Measurements from ENCODE around the gene CSF3R.
A peak's percentile ranks its signal among the peaks of the same experiment; 100 is the strongest.

Gene CSF3R

GRCh38 chr1:36463803-36464604 lies 18.7 kb downstream of the CSF3R start, which contains the start of gene MRPS15:
MRPS15 (minus strand) TSS chr1:36464384; CDS start chr1:36464275, 109 bp downstream.
- no peaks in the 10 kb centered on the region for H3K27me3 ChIP-seq (ENCODE audit: control insufficient read depth in 5 of 5, insufficient read depth in 4 of 5, low read length in 5 of 5)
- H3K9me3 ChIP-seq (ENCODE audit: control insufficient read depth in 5 of 5, low read length in 5 of 5) = no peaks in the 10 kb centered on the region
- peak within 1 kb of the TSS; percentile 73 to 98 (median 97) for H3K9ac ChIP-seq (ENCODE audit: low read length in 5 of 5)
- H3K4me3 ChIP-seq (ENCODE audit: low read depth in 1 of 5, low read length in 5 of 5) = peak within 1 kb of the TSS; percentile 81 to 100 (median 86)
- H3K36me3 ChIP-seq (ENCODE audit: control insufficient read depth in 5 of 5, insufficient read depth in 5 of 5, low read length in 5 of 5) = peaks cover 0 to 34% (median 28%) of the 10 kb centered on the region in 5 donors
- peaks cover 3 to 25% (median 16%) of the 10 kb centered on the region in 5 donors for H3K4me1 ChIP-seq (ENCODE audit: control insufficient read depth in 5 of 5, insufficient read depth in 5 of 5, low read length in 5 of 5)
- H3K27ac ChIP-seq (ENCODE audit: low read depth, low read length) = peak within 1 kb of the TSS; percentile 97

DNA sequence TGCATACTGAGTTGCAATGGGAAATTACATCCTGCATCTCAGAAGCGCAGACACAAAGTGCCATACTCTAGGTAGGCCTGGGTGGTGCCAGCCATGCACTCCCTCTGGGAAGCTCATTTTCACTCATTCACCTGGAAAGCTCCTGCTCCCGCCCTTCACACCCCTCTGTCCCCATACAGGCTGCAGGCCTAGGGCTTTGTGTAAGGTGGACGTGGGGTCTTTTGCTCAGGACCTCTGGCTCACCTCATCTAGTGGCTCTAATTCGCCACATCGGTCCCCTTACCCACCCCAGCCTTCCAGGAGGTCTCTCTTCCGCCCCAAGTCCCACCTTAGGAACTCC lies 19.3 kb downstream of the CSF3R start:
- Histone ChIP-seq H3K9me3 (ENCODE audit: control insufficient read depth in 5 of 5, low read length in 5 of 5) (no peaks in the 10 kb centered on the region), H3K27me3 (ENCODE audit: control insufficient read depth in 5 of 5, insufficient read depth in 4 of 5, low read length in 5 of 5) (no peaks in the 10 kb centered on the region), H3K4me1 (ENCODE audit: control insufficient read depth in 5 of 5, insufficient read depth in 5 of 5, low read length in 5 of 5) (peaks cover 3 to 25% (median 16%) of the 10 kb centered on the region in 5 donors)

GRCh38 chr1:36458910-36459309 lies 23.8 kb downstream of the CSF3R start:
- Histone ChIP-seq H3K27me3 (ENCODE audit: control insufficient read depth in 5 of 5, insufficient read depth in 4 of 5, low read length in 5 of 5) (no peaks in the 10 kb centered on the region), H3K9ac (ENCODE audit: low read length in 5 of 5) (no peak overlapping the region), H3K27ac (ENCODE audit: low read depth, low read length) (no peak overlapping the region), H3K9me3 (ENCODE audit: control insufficient read depth in 5 of 5, low read length in 5 of 5) (no peaks in the 10 kb centered on the region), H3K4me1 (ENCODE audit: control insufficient read depth in 5 of 5, insufficient read depth in 5 of 5, low read length in 5 of 5) (peaks cover 3 to 31% (median 18%) of the 10 kb centered on the region in 5 donors), H3K4me3 (ENCODE audit: low read depth in 1 of 5, low read length in 5 of 5) (no peak overlapping the region), H3K36me3 (ENCODE audit: control insufficient read depth in 5 of 5, insufficient read depth in 5 of 5, low read length in 5 of 5) (peaks cover 11 to 81% (median 69%) of the 10 kb centered on the region in 5 donors)

More for the DNA sequence above, 19.3 kb downstream of the CSF3R start:
- Histone ChIP-seq H3K27ac (ENCODE audit: low read depth, low read length) (peak overlapping the region; percentile 97), H3K36me3 (ENCODE audit: control insufficient read depth in 5 of 5, insufficient read depth in 5 of 5, low read length in 5 of 5) (peaks cover 0 to 39% (median 33%) of the 10 kb centered on the region in 5 donors), H3K9ac (ENCODE audit: low read length in 5 of 5) (peak overlapping the region; percentile 73 to 98 (median 97)), H3K4me3 (ENCODE audit: low read depth in 1 of 5, low read length in 5 of 5) (peak overlapping the region; percentile 81 to 100 (median 86))

- H3K36me3 ChIP-seq (ENCODE audit: control insufficient read depth in 5 of 5, insufficient read depth in 5 of 5, low read length in 5 of 5) = peaks cover 11 to 81% (median 71%) of the 10 kb centered on the region in 5 donors
- no peaks in the 10 kb centered on the region for H3K9me3 ChIP-seq (ENCODE audit: control insufficient read depth in 5 of 5, low read length in 5 of 5)
- H3K27ac ChIP-seq (ENCODE audit: low read depth, low read length) = no peak overlapping the region
These were observed 25.0 kb downstream of the CSF3R start for GRCh38 chr1:36457691-36458090.

DNA sequence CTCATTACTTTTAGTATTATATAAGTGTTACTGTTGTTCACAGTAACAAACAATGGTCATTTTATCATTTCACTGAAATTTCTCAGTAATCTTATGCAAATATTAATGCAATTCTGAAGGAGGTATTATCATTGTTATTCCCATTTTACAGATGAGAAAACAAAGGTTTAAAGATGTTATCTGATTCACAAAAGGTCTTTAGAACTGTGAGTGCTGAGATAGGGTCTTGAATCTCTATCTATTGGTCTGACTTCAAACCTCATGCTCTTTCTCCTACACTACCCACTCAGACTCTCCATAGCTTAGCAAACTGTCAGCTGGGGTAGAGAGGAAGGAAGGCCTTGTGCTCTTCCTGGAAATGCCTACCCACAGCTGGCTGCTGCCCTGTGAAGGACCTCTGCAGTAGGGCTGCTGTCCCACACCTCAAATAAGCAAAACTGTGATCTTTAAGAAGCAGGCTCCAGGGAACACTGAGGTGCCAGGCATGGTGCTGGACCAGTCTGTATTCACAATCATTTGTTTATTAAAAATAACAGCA lies 26.3 kb downstream of the CSF3R start:
- peak overlapping the region in 1 of 5 donors; percentile 7 for H3K9ac ChIP-seq (ENCODE audit: low read length in 5 of 5)
- H3K4me1 ChIP-seq (ENCODE audit: control insufficient read depth in 5 of 5, insufficient read depth in 5 of 5, low read length in 5 of 5) = peaks cover 0 to 15% (median 9%) of the 10 kb centered on the region in 5 donors
- peaks cover 11 to 71% (median 62%) of the 10 kb centered on the region in 5 donors for H3K36me3 ChIP-seq (ENCODE audit: control insufficient read depth in 5 of 5, insufficient read depth in 5 of 5, low read length in 5 of 5)
- H3K27ac ChIP-seq (ENCODE audit: low read depth, low read length) = no peak overlapping the region
- H3K27me3 ChIP-seq (ENCODE audit: control insufficient read depth in 5 of 5, insufficient read depth in 4 of 5, low read length in 5 of 5) = no peaks in the 10 kb centered on the region
- no peak overlapping the region for H3K4me3 ChIP-seq (ENCODE audit: low read depth in 1 of 5, low read length in 5 of 5)
- H3K9me3 ChIP-seq (ENCODE audit: control insufficient read depth in 5 of 5, low read length in 5 of 5) = no peaks in the 10 kb centered on the region

More at GRCh38 chr1:36457691-36458090, 25.0 kb downstream of the CSF3R start:
- H3K9ac ChIP-seq (ENCODE audit: low read length in 5 of 5) = no peak overlapping the region
- no peaks in the 10 kb centered on the region for H3K27me3 ChIP-seq (ENCODE audit: control insufficient read depth in 5 of 5, insufficient read depth in 4 of 5, low read length in 5 of 5)
- H3K4me1 ChIP-seq (ENCODE audit: control insufficient read depth in 5 of 5, insufficient read depth in 5 of 5, low read length in 5 of 5) = peaks cover 0 to 20% (median 9%) of the 10 kb centered on the region in 5 donors
- H3K4me3 ChIP-seq (ENCODE audit: low read depth in 1 of 5, low read length in 5 of 5) = no peak overlapping the region

DNA sequence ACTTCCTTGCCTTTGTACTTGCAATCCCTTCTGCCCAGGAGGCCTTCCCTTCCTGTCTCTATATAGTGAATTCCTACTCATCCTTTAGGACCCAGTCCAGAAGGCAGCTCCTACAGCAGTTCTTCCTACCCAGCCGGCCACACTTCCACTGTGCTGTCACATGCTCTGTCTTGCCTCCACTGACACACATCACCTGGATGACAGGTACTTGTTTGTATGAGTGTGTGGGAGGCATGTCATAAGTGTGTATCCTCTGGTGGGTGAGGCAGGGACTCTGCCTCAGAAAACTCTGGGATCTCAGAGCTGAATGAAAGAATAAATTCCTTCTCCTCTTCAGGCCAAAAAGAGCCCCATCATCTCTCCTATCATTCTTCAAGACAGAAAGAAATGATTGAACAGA lies 27.3 kb downstream of the CSF3R start:
- Histone ChIP-seq H3K4me1 (ENCODE audit: control insufficient read depth in 5 of 5, insufficient read depth in 5 of 5, low read length in 5 of 5) (peaks cover 0 to 21% (median 9%) of the 10 kb centered on the region in 5 donors), H3K27me3 (ENCODE audit: control insufficient read depth in 5 of 5, insufficient read depth in 4 of 5, low read length in 5 of 5) (no peaks in the 10 kb centered on the region), H3K9ac (ENCODE audit: low read length in 5 of 5) (no peak overlapping the region), H3K27ac (ENCODE audit: low read depth, low read length) (no peak overlapping the region), H3K4me3 (ENCODE audit: low read depth in 1 of 5, low read length in 5 of 5) (no peak overlapping the region), H3K36me3 (ENCODE audit: control insufficient read depth in 5 of 5, insufficient read depth in 5 of 5, low read length in 5 of 5) (peaks cover 11 to 60% (median 52%) of the 10 kb centered on the region in 5 donors), H3K9me3 (ENCODE audit: control insufficient read depth in 5 of 5, low read length in 5 of 5) (no peaks in the 10 kb centered on the region)

GRCh38 chr1:36453600-36454388 lies 28.9 kb downstream of the CSF3R start:
- H3K4me1 ChIP-seq (ENCODE audit: control insufficient read depth in 5 of 5, insufficient read depth in 5 of 5, low read length in 5 of 5) = peaks cover 0 to 33% (median 21%) of the 10 kb centered on the region in 5 donors
- no peak overlapping the region for H3K4me3 ChIP-seq (ENCODE audit: low read depth in 1 of 5, low read length in 5 of 5)

DNA sequence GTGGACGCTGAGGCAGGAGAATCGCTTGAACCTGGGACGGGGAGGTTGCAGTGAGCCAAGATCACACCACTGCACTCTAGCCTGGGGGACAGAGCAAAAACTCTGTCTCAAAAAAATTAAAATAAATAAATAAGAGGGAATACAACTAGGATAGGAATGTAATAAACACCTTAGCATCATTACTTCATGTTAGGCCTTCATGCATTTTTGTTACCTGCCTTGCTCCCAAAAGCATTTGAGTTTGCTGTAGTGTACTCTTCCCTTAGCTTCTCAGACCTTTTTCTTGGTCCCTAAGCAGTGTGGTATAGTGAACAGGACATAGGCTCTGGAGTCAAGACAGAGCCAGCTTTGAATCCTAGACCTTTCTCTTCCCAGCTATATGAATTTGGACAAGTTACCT lies 29.7 kb downstream of the CSF3R start:
- Histone ChIP-seq H3K9ac (ENCODE audit: low read length in 5 of 5) (peak overlapping the region in 1 of 5 donors; percentile 30), H3K27me3 (ENCODE audit: control insufficient read depth in 5 of 5, insufficient read depth in 4 of 5, low read length in 5 of 5) (no peaks in the 10 kb centered on the region), H3K4me3 (ENCODE audit: low read depth in 1 of 5, low read length in 5 of 5) (no peak overlapping the region), H3K36me3 (ENCODE audit: control insufficient read depth in 5 of 5, insufficient read depth in 5 of 5, low read length in 5 of 5) (peaks cover 11 to 38% (median 35%) of the 10 kb centered on the region in 5 donors), H3K4me1 (ENCODE audit: control insufficient read depth in 5 of 5, insufficient read depth in 5 of 5, low read length in 5 of 5) (peaks cover 0 to 41% (median 28%) of the 10 kb centered on the region in 5 donors), H3K9me3 (ENCODE audit: control insufficient read depth in 5 of 5, low read length in 5 of 5) (no peaks in the 10 kb centered on the region), H3K27ac (ENCODE audit: low read depth, low read length) (no peak overlapping the region)

More at GRCh38 chr1:36453600-36454388, 28.9 kb downstream of the CSF3R start:
- H3K9ac ChIP-seq (ENCODE audit: low read length in 5 of 5) = peak overlapping the region in 1 of 5 donors; percentile 37
- H3K36me3 ChIP-seq (ENCODE audit: control insufficient read depth in 5 of 5, insufficient read depth in 5 of 5, low read length in 5 of 5) = peaks cover 11 to 45% (median 39%) of the 10 kb centered on the region in 5 donors
- no peaks in the 10 kb centered on the region for H3K9me3 ChIP-seq (ENCODE audit: control insufficient read depth in 5 of 5, low read length in 5 of 5)
- no peak overlapping the region for H3K27ac ChIP-seq (ENCODE audit: low read depth, low read length)
- no peaks in the 10 kb centered on the region for H3K27me3 ChIP-seq (ENCODE audit: control insufficient read depth in 5 of 5, insufficient read depth in 4 of 5, low read length in 5 of 5)

- Histone ChIP-seq H3K9ac (ENCODE audit: low read length in 5 of 5) (peak overlapping the region; percentile 43 to 93 (median 90)), H3K4me3 (ENCODE audit: low read depth in 1 of 5, low read length in 5 of 5) (peak overlapping the region; percentile 71 to 77 (median 74)), H3K36me3 (ENCODE audit: control insufficient read depth in 5 of 5, insufficient read depth in 5 of 5, low read length in 5 of 5) (peaks cover 7 to 22% (median 18%) of the 10 kb centered on the region in 5 donors), H3K9me3 (ENCODE audit: control insufficient read depth in 5 of 5, low read length in 5 of 5) (no peaks in the 10 kb centered on the region), H3K27me3 (ENCODE audit: control insufficient read depth in 5 of 5, insufficient read depth in 4 of 5, low read length in 5 of 5) (no peaks in the 10 kb centered on the region), H3K27ac (ENCODE audit: low read depth, low read length) (peak overlapping the region; percentile 98), H3K4me1 (ENCODE audit: control insufficient read depth in 5 of 5, insufficient read depth in 5 of 5, low read length in 5 of 5) (peaks cover 0 to 55% (median 30%) of the 10 kb centered on the region in 5 donors)
These were observed 31.8 kb downstream of the CSF3R start for GRCh38 chr1:36450919-36451305.
